H1 (cell line): ENCODE results near the gene LRCH1. TPM values are rescaled to one million over a fixed set of nuclear protein-coding genes. Genes with fewer than 3 reads are reported as not detected.

Experiments used
- CTCF ChIA-PET: fragments of 300-600 bp; sonication (Branson Sonifier 250); formaldehyde crosslinking; loops from one replicate; lab custom pipeline; 2021; ENCODE audit not compliant: partially characterized antibody; lab: Charles Lee
- POLR2A ChIA-PET: fragments of 300-600 bp; sonication (Branson Sonifier 250); formaldehyde crosslinking; loops from one replicate; lab custom pipeline; 2021; ENCODE audit warnings: inconsistent platforms; ENCODE audit not compliant: partially characterized antibody; lab: Charles Lee
- DNase-seq, 2 experiments: peaks; one replicate each; pipeline versions ENCODE4 v3.0.0 to v3.0.0-alpha.2; 2010 to 2022; ENCODE audit warnings: low spot score in 2 of 2, low read depth in 1 of 2, mixed read lengths in 1 of 2
- FAIRE-seq: peaks from 2 replicates; lab custom pipeline; 2011; peaks lifted over from hg19 to GRCh38; lab: Jason Lieb, UNC
- H2AFZ ChIP-seq: 2 replicates; pipeline ENCODE4 v1.8.1; 2012; ENCODE audit warnings: low read length, inconsistent platforms
- H2AK5ac ChIP-seq: 2 replicates; pipeline ENCODE4 v1.6.1; 2013; ENCODE audit warnings: low read depth, low read length
- H2BK120ac ChIP-seq: replicated peaks from 2 replicates; pipeline ENCODE3; 2013; ENCODE audit warnings: low read depth, low read length, inconsistent platforms
- H2BK12ac ChIP-seq: 2 replicates; pipeline ENCODE4 v1.6.1; 2013; ENCODE audit warnings: low read depth, low read length
- H2BK15ac ChIP-seq: 2 replicates; pipeline ENCODE4 v1.6.1; 2013; ENCODE audit warnings: low read length
- H2BK20ac ChIP-seq: 2 replicates; pipeline ENCODE4 v1.6.1; 2013; ENCODE audit warnings: low read length
- H2BK5ac ChIP-seq: 2 replicates; pipeline ENCODE4 v1.6.1; 2013; ENCODE audit warnings: low read depth, low read length
- H3K14ac ChIP-seq: 2 replicates; pipeline ENCODE4 v1.6.1; 2013; ENCODE audit warnings: inconsistent platforms; ENCODE audit not compliant: insufficient read length
- H3K18ac ChIP-seq: 2 replicates; pipeline ENCODE4 v1.6.1; 2013; ENCODE audit warnings: low read length; ENCODE audit errors: extremely low read depth
- H3K23ac ChIP-seq: 2 replicates; pipeline ENCODE4 v1.6.1; 2013; ENCODE audit warnings: inconsistent platforms; ENCODE audit not compliant: insufficient read length
- H3K23me2 ChIP-seq: 2 replicates; pipeline ENCODE4 v1.6.1; 2013; ENCODE audit warnings: low read depth, low read length
- H3K27ac ChIP-seq: 2 replicates; pipeline ENCODE4 v1.6.1; 2011; ENCODE audit warnings: low read depth, low read length, inconsistent platforms
- H3K27me3 ChIP-seq, 4 experiments: replicated peaks in 1 of 4; 1 replicate in 1 of 4; 2 replicates in 3 of 4; pipeline versions ENCODE4 v1.6.1 to v1.8.1; 2011 to 2013; ENCODE audit warnings: low read length in 3 of 4, mild to moderate bottlenecking in 3 of 4, inconsistent platforms in 2 of 4, mixed read lengths in 2 of 4, moderate library complexity in 1 of 4; ENCODE audit not compliant: control insufficient read depth in 3 of 4, insufficient read depth in 3 of 4; ENCODE audit errors: extremely low read depth in 1 of 4
- H3K36me3 ChIP-seq, 4 experiments: 2 replicates each; pipeline versions ENCODE4 v1.6.1 to v1.8.1; 2011 to 2013; ENCODE audit warnings: mild to moderate bottlenecking in 4 of 4, low read length in 3 of 4, moderate library complexity in 2 of 4, control low read depth in 1 of 4, inconsistent platforms in 1 of 4; ENCODE audit not compliant: insufficient read depth in 4 of 4, control insufficient read depth in 2 of 4
- H3K4ac ChIP-seq: replicated peaks from 2 replicates; pipeline ENCODE3; 2013; ENCODE audit warnings: low read length, low read depth, mixed read lengths, inconsistent platforms; ENCODE audit not compliant: insufficient read length
- H3K4me1 ChIP-seq, 4 experiments: replicated peaks in 1 of 4; 1 replicate in 1 of 4; 2 replicates in 3 of 4; pipeline versions ENCODE4 v1.6.1 to v1.8.1; 2011 to 2013; ENCODE audit warnings: low read length in 3 of 4, inconsistent platforms in 2 of 4, mixed read lengths in 1 of 4; ENCODE audit not compliant: insufficient read depth in 4 of 4, control insufficient read depth in 3 of 4
- H3K4me2 ChIP-seq, 2 experiments: 2 replicates each; pipeline versions ENCODE4 v1.6.1 to v1.8.1; 2011 to 2013; ENCODE audit warnings: low read depth in 2 of 2, low read length in 2 of 2, control low read depth in 1 of 2, inconsistent platforms in 1 of 2, mild to moderate bottlenecking in 1 of 2; ENCODE audit not compliant: insufficient read depth in 1 of 2
- H3K4me3 ChIP-seq, 4 experiments: fragments of 200-600, 300-600 bp in 1 of 4; sonication (generic), shearing (Covaris generic), sonication (Bioruptor Twin) in 1 of 4; 2 replicates each; pipeline versions ENCODE4 v1.5.1 to v1.8.1; 2011 to 2016; ENCODE audit warnings: low read length in 4 of 4, low read depth in 3 of 4, control low read depth in 2 of 4, inconsistent platforms in 2 of 4, mild to moderate bottlenecking in 2 of 4, mixed read lengths in 1 of 4, moderate library complexity in 1 of 4; ENCODE audit not compliant: insufficient read depth in 2 of 4; ENCODE audit errors: extremely low read depth in 1 of 4
- H3K56ac ChIP-seq: replicated peaks from 2 replicates; pipeline ENCODE3; 2013; ENCODE audit warnings: low read depth, mild to moderate bottlenecking, mixed read lengths, low read length, inconsistent platforms; ENCODE audit not compliant: insufficient read length
- H3K79me1 ChIP-seq: 2 replicates; pipeline ENCODE4 v1.6.1; 2013; ENCODE audit warnings: low read depth, low read length, control low read depth
- H3K79me2 ChIP-seq, 2 experiments: 2 replicates each; pipeline versions ENCODE4 v1.6.1 to v1.8.1; 2012 to 2013; ENCODE audit warnings: low read length in 2 of 2, mild to moderate bottlenecking in 2 of 2, inconsistent platforms in 1 of 2; ENCODE audit not compliant: insufficient read depth in 2 of 2, control insufficient read depth in 1 of 2
- H3K9ac ChIP-seq, 4 experiments: replicated peaks in 1 of 4; 1 replicate in 1 of 4; 2 replicates in 3 of 4; pipeline versions ENCODE4 v1.6.1 to v1.8.1; 2011 to 2013; ENCODE audit warnings: low read depth in 3 of 4, low read length in 3 of 4, control low read depth in 2 of 4, mild to moderate bottlenecking in 2 of 4, moderate library complexity in 2 of 4, inconsistent platforms in 1 of 4; ENCODE audit errors: extremely low read depth in 1 of 4
- H3K9me3 ChIP-seq, 2 experiments: 2 replicates each; pipeline versions ENCODE4 v1.6.1 to v1.8.1; 2012 to 2013; ENCODE audit warnings: mild to moderate bottlenecking in 2 of 2, moderate library complexity in 2 of 2, control low read depth in 1 of 2, inconsistent platforms in 1 of 2, low read depth in 1 of 2, low read length in 1 of 2, mixed read lengths in 1 of 2; ENCODE audit not compliant: insufficient read depth in 2 of 2
- H4K20me1 ChIP-seq, 2 experiments: replicated peaks in 1 of 2; 2 replicates each; pipeline versions ENCODE3 to v1.8.1; 2011 to 2013; ENCODE audit warnings: inconsistent platforms in 2 of 2, low read length in 2 of 2, mild to moderate bottlenecking in 1 of 2; ENCODE audit not compliant: insufficient read depth in 2 of 2, control insufficient read depth in 1 of 2
- H4K5ac ChIP-seq: 2 replicates; pipeline ENCODE4 v1.6.1; 2013; ENCODE audit warnings: low read length, low read depth, mixed read lengths, inconsistent platforms; ENCODE audit not compliant: insufficient read length
- H4K8ac ChIP-seq: 2 replicates; pipeline ENCODE4 v1.8.0; 2013; ENCODE audit warnings: mild to moderate bottlenecking, moderate library complexity, low read length, inconsistent platforms; ENCODE audit not compliant: insufficient read depth; ENCODE audit errors: extremely low read depth
- H4K91ac ChIP-seq: replicated peaks from 2 replicates; pipeline ENCODE3; 2013; ENCODE audit warnings: low read length, mixed read lengths, inconsistent platforms; ENCODE audit not compliant: insufficient read length
- KDM5A ChIP-seq: fragments of 200-600 bp; IDR thresholded peaks from 2 replicates; pipeline ENCODE4 v1.7.1; 2012; ENCODE audit warnings: mild to moderate bottlenecking, low read length, inconsistent platforms, mixed read lengths
- RXRA ChIP-seq: IDR thresholded peaks from 2 replicates; pipeline ENCODE4 v1.6.1; 2011; ENCODE audit warnings: low read depth, mild to moderate bottlenecking, low read length, moderate library complexity; ENCODE audit not compliant: insufficient read depth
- WGBS, 2 experiments: shearing (Covaris generic) in 1 of 2; methylation state at CpG; one replicate each; pipeline versions ENCODE4 v1.1.6 to v1.1.7; 2013 to 2015; ENCODE audit warnings: low lambda C conversion rate in 2 of 2, mixed read lengths in 2 of 2, inconsistent platforms in 1 of 2, low coverage in 1 of 2, missing lambda C conversion rate in 1 of 2; ENCODE audit not compliant: insufficient replicate concordance in 2 of 2, insufficient coverage in 1 of 2, insufficient read length in 1 of 2; ENCODE audit errors: extremely low coverage in 1 of 2, missing lambda C conversion rate in 1 of 2; 5-methylcytosine and 5-hydroxymethylcytosine counted together
- polyA plus RNA-seq, 7 experiments: library from polyadenylated mRNA; depleted of rRNA in 3 of 7; stranded (reverse) in 5 of 7; unstranded in 2 of 7; fragments of >200 nt in 5 of 7; fragments of 200-250 nt in 2 of 7; gene quantifications; 1 replicate in 5 of 7; 2 replicates in 1 of 7; 4 replicates in 1 of 7; pipeline versions ENCODE4 v1.2.1 to v1.2.3, GENCODE V29; 2011 to 2013; ENCODE audit warnings: missing spikeins in 2 of 7, mixed read lengths in 2 of 7
- total RNA-seq: library from RNA; stranded (reverse); fragmentation: NEBNext Ultra II Directional; extraction: Animal tissue kit (Norgen Biotek cat#: 25700); gene quantifications from 2 replicates; pipeline ENCODE4 v1.2.1, GENCODE V29; 2021

LRCH1 gene
- total and polyA plus RNA-seq, 2 of the 8 experiments (the other 6 are each of a cell fraction or from before 2014, with no cell fraction given): 3.0 to 10.1 TPM

DNA sequence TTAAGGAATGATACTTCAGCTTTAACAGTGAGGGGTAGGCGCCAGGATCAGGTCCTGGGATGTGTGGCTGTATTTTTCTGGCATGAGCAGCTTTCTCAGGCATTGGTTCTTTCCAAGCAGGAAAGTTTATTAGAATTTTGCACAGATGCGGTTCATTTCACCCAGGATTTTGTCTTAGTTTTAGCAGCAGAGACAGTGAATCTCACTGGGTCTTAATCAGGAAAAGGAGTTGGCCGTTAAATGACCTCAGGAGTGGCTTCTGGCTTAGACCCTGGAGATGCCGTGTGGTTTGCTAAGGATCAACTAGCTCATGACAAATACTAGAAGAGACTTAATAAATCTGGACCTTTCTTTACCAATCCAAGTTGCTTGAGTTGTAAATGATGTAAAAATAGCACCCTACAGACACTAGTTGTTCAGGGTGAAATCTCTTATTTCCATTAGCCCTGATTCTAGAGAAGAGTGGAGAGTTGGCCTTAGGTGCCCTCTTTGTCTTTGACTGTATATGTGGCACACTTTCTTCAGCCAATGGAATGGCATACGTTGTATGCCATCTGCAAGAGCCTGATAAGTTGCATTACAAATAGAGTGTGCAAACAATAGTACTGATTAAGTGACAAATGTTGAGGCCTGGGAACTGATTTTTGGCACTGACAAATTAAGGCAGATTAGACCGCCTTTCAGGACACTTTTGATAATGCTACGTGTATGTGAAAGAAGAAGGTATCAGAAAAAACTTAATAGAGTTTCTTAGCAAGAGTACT lies 34.0 kb downstream of the LRCH1 start:
- Histone ChIP-seq H3K4me2 (no peak overlapping the region), H3K9me3 (no peaks in the 10 kb centered on the region), H3K4ac (no peak overlapping the region), H4K8ac (no peak overlapping the region), H2BK5ac (no peak overlapping the region), H3K56ac (no peak overlapping the region), H4K5ac (no peak overlapping the region), H2BK20ac (no peak overlapping the region), H3K18ac (no peak overlapping the region), H3K23ac (no peak overlapping the region), H3K4me3 (no peak overlapping the region), H3K14ac (no peak overlapping the region), H3K9ac (no peak overlapping the region), H2AFZ (no peak overlapping the region), H4K20me1 (no peaks in the 10 kb centered on the region), H2BK120ac (no peak overlapping the region), H2AK5ac (no peak overlapping the region), H3K27me3 (no peaks in the 10 kb centered on the region), H4K91ac (no peak overlapping the region), H3K79me2 (peaks cover 0 to 23% of the 10 kb centered on the region in 2 experiments; a peak in 2 of 4 replicates), H3K4me1 (no peaks in the 10 kb centered on the region; a peak in 2 of 7 replicates), H3K27ac (no peak overlapping the region), H3K36me3 (no peaks in the 10 kb centered on the region), H3K23me2 (no peaks in the 10 kb centered on the region), H2BK12ac (no peak overlapping the region), H2BK15ac (no peak overlapping the region), H3K79me1 (no peaks in the 10 kb centered on the region)
- TF ChIP-seq KDM5A (no peak), RXRA (no peak)
- 81% methylated on average over 7 of the region's 7 CpGs; no CpG with 5 or more reads in 1 of the 2 experiments for WGBS, 2 experiments
- no peak for FAIRE-seq
- ChIA-PET POLR2A (no interaction called here), CTCF (interaction anchor here (1.8 to 2.2 kb wide), 2 partner anchors 16 to 142 kb away, joined by 4 to 13 read pairs; no protein-coding TSS in a partner anchor)
- no peak for DNase-seq
